ENCODE results near the gene GALNT1. TPM values are rescaled to one million over a fixed set of nuclear protein-coding genes. Genes with fewer than 3 reads are reported as not detected.
"Not testable (repeated sequence)": the region's sequence is repeated elsewhere in the genome, so short reads cannot be mapped to it uniquely, and the experiment has no call there.

The GALNT1 gene
- total RNA-seq, 1 donor from 2014 or later = 113 TPM

- no peaks in the 10 kb centered on the region for H3K9me3 ChIP-seq (ENCODE audit: low read depth)
- DNase-seq (ENCODE audit: low spot score) = no peak
- H2AFZ ChIP-seq (replicated peaks) = no peak overlapping the region
- H3K4me3 ChIP-seq = no peak overlapping the region
- no peaks in the 10 kb centered on the region for H3K36me3 ChIP-seq
- H3K4me1 ChIP-seq = no peaks in the 10 kb centered on the region
- Mint-ChIP-seq H3K4me1 (no peaks in the 10 kb centered on the region), H3K27ac (no peak overlapping the region), H3K36me3 (no peaks in the 10 kb centered on the region), H3K27me3 (ENCODE audit: insufficient read depth, low read depth) (no peaks in the 10 kb centered on the region), H3K4me3 (no peak overlapping the region), H3K9me3 (peaks cover 1% of the 10 kb centered on the region)
- H3K27me3 ChIP-seq = no peaks in the 10 kb centered on the region
- no peak for TF ChIP-seq EZH2 (IDR thresholded peaks at IDR 0.05)
- TF ChIP-seq EZH2phosphoT487 (IDR thresholded peaks at IDR 0.05) = no peak
- no peak overlapping the region for H3K27ac ChIP-seq
- no peak overlapping the region for H3K9ac ChIP-seq
- H3F3A ChIP-seq (ENCODE audit: low read depth) = no peaks in the 10 kb centered on the region
- no peaks in the 10 kb centered on the region for H4K20me1 ChIP-seq (ENCODE audit: low read depth)
- H3K79me2 ChIP-seq (ENCODE audit: low read depth) = no peaks in the 10 kb centered on the region
- H3K4me2 ChIP-seq = no peak overlapping the region
Measured at GRCh38 chr18:35570182-35570581, 11.4 kb upstream of the GALNT1 start.

- Histone ChIP-seq H3K9me3 (ENCODE audit: low read depth) (no peaks in the 10 kb centered on the region), H4K20me1 (ENCODE audit: low read depth) (no peaks in the 10 kb centered on the region), H3K4me1 (no peaks in the 10 kb centered on the region), H3K27me3 (no peaks in the 10 kb centered on the region), H3F3A (ENCODE audit: low read depth) (no peaks in the 10 kb centered on the region), H3K4me3 (no peak overlapping the region), H3K79me2 (ENCODE audit: low read depth) (no peaks in the 10 kb centered on the region), H3K36me3 (no peaks in the 10 kb centered on the region), H3K9ac (no peak overlapping the region), H2AFZ (replicated peaks) (no peak overlapping the region), H3K27ac (no peak overlapping the region), H3K4me2 (no peak overlapping the region)
- Mint-ChIP-seq H3K9me3 (peaks cover 7% of the 10 kb centered on the region), H3K27ac (no peak overlapping the region), H3K36me3 (no peaks in the 10 kb centered on the region), H3K4me3 (no peak overlapping the region), H3K27me3 (ENCODE audit: insufficient read depth, low read depth) (peaks cover 2% of the 10 kb centered on the region), H3K4me1 (no peaks in the 10 kb centered on the region)
- no peak for TF ChIP-seq EZH2phosphoT487 (IDR thresholded peaks at IDR 0.05)
- TF ChIP-seq EZH2 (IDR thresholded peaks at IDR 0.05) = no peak
- no peak for TF ChIP-seq CTCF (IDR thresholded peaks at IDR 0.05)
- DNase-seq (ENCODE audit: low spot score) = no peak
Measured at GRCh38 chr18:35571138-35571537, 10.4 kb upstream of the GALNT1 start.

GRCh38 chr18:35572644-35573043 is 8.9 kb upstream of the GALNT1 start:
- Mint-ChIP-seq H3K9me3 (peaks cover 17% of the 10 kb centered on the region), H3K27me3 (ENCODE audit: insufficient read depth, low read depth) (peaks cover 3% of the 10 kb centered on the region), H3K36me3 (no peaks in the 10 kb centered on the region), H3K27ac (no peak overlapping the region), H3K4me1 (no peaks in the 10 kb centered on the region), H3K4me3 (no peak overlapping the region)
- no peak overlapping the region for H2AFZ ChIP-seq (replicated peaks)
- H3F3A ChIP-seq (ENCODE audit: low read depth) = no peaks in the 10 kb centered on the region
- H3K36me3 ChIP-seq = no peaks in the 10 kb centered on the region
- H3K4me3 ChIP-seq = no peak overlapping the region
- no peak overlapping the region for H3K9ac ChIP-seq
- TF ChIP-seq EZH2phosphoT487 (IDR thresholded peaks at IDR 0.05) (no peak), CTCF (IDR thresholded peaks at IDR 0.05) (no peak), EZH2 (IDR thresholded peaks at IDR 0.05) (no peak)
- no peaks in the 10 kb centered on the region for H4K20me1 ChIP-seq (ENCODE audit: low read depth)
- H3K9me3 ChIP-seq (ENCODE audit: low read depth) = no peaks in the 10 kb centered on the region
- no peak overlapping the region for H3K27ac ChIP-seq
- no peaks in the 10 kb centered on the region for H3K27me3 ChIP-seq
- no peaks in the 10 kb centered on the region for H3K4me1 ChIP-seq
- DNase-seq (ENCODE audit: low spot score) = no peak
- H3K4me2 ChIP-seq = no peak overlapping the region
- no peaks in the 10 kb centered on the region for H3K79me2 ChIP-seq (ENCODE audit: low read depth)

- no peak overlapping the region for H3K27ac ChIP-seq
- H3K79me2 ChIP-seq (ENCODE audit: low read depth) = no peaks in the 10 kb centered on the region
- peaks cover 3% of the 10 kb centered on the region for H3K27me3 Mint-ChIP-seq (ENCODE audit: insufficient read depth, low read depth)
- H3K27me3 ChIP-seq = no peaks in the 10 kb centered on the region
- H3K36me3 Mint-ChIP-seq = no peaks in the 10 kb centered on the region
- H3K4me3 ChIP-seq = no peak overlapping the region
- no peaks in the 10 kb centered on the region for H3K4me1 ChIP-seq
- no peaks in the 10 kb centered on the region for H3K36me3 ChIP-seq
- H3K9ac ChIP-seq = no peak overlapping the region
- H3K9me3 ChIP-seq (ENCODE audit: low read depth) = no peaks in the 10 kb centered on the region
- H3K4me3 Mint-ChIP-seq = no peak overlapping the region
- H3F3A ChIP-seq (ENCODE audit: low read depth) = no peaks in the 10 kb centered on the region
- H3K27ac Mint-ChIP-seq = no peak overlapping the region
- no peak for TF ChIP-seq EZH2 (IDR thresholded peaks at IDR 0.05)
- no peak for TF ChIP-seq CTCF (IDR thresholded peaks at IDR 0.05)
- TF ChIP-seq EZH2phosphoT487 (IDR thresholded peaks at IDR 0.05) = no peak
- peaks cover 23% of the 10 kb centered on the region for H3K9me3 Mint-ChIP-seq
- no peak overlapping the region for H3K4me2 ChIP-seq
- H3K4me1 Mint-ChIP-seq = no peaks in the 10 kb centered on the region
- no peaks in the 10 kb centered on the region for H4K20me1 ChIP-seq (ENCODE audit: low read depth)
- no peak for DNase-seq (ENCODE audit: low spot score)
- no peak overlapping the region for H2AFZ ChIP-seq (replicated peaks)
Measured at GRCh38 chr18:35573531-35573930, 8.0 kb upstream of the GALNT1 start.

- H3K4me3 Mint-ChIP-seq; H3K27me3 Mint-ChIP-seq (ENCODE audit: insufficient read depth, low read depth); H4K20me1 ChIP-seq (ENCODE audit: low read depth); H3K4me3 ChIP-seq; H3K9ac ChIP-seq; H3K4me1 Mint-ChIP-seq; H3K27ac ChIP-seq; H3K4me2 ChIP-seq; H3K27ac Mint-ChIP-seq; H2AFZ ChIP-seq (replicated peaks); H3K36me3 ChIP-seq; H3K36me3 Mint-ChIP-seq; DNase-seq (ENCODE audit: low spot score); H3K4me1 ChIP-seq; H3K9me3 ChIP-seq (ENCODE audit: low read depth); H3K79me2 ChIP-seq (ENCODE audit: low read depth): not testable (repeated sequence)
- Histone ChIP-seq H3F3A (ENCODE audit: low read depth) (peaks cover 15% of the 10 kb centered on the region), H3K27me3 (peaks cover 14% of the 10 kb centered on the region)
- peaks cover 24% of the 10 kb centered on the region for H3K9me3 Mint-ChIP-seq
Measured at GRCh38 chr18:35576240-35576845, 5.2 kb upstream of the GALNT1 start.
